Measurements from ENCODE around the gene DCN. TPM values are rescaled to one million over a fixed set of nuclear protein-coding genes. Genes with fewer than 3 reads are reported as not detected.

Gene DCN
- total RNA-seq, 1 experiment from 2014 or later = 0.95 TPM

DNA sequence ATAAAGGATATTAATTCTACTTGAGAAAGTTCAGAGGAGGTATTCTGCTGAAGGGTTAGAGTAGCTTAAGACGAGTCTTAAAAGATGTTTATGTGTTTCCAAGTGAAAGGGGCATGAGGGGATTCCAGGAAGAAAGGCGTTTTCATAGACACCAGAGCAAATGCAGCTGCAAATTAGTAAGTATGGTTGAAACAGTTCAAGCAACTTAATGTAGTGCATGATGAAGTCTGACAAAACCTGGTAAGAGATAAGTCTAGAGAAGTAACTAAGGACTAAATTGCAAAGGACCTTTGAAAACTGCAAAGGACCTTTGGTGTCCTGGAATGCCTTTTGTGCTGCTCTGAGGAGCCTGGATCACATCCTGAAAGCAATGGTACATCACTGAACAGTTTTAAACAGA, 82.8 kb downstream of the DCN start:
- intact Hi-C loops (cut with micrococcal nuclease; ENCODE audit: unreplicated experiment) = no loop called here
- Histone ChIP-seq H3K27me3 (replicated peaks; ENCODE audit: control insufficient read depth, insufficient read depth, low read length) (no peaks in the 10 kb centered on the region), H3K9me3 (peaks cover 10% of the 10 kb centered on the region; the same call in 1 of the 2 replicates), H3K4me1 (peaks cover 16% of the 10 kb centered on the region), H3K36me3 (ENCODE audit: control insufficient read depth, insufficient read depth, low read length) (no peaks in the 10 kb centered on the region), H3K4me3 (ENCODE audit: low read depth, low read length) (no peak overlapping the region)
- H3K4me3 Mint-ChIP-seq (ENCODE audit: unreplicated experiment) = no peak overlapping the region
- ChIA-PET POLR2A (no interaction called here), CTCF (no interaction called here)
- H3K4me1 Mint-ChIP-seq (ENCODE audit: low read depth, unreplicated experiment) = peaks cover 11% of the 10 kb centered on the region
- TF ChIP-seq, protein P1, sequence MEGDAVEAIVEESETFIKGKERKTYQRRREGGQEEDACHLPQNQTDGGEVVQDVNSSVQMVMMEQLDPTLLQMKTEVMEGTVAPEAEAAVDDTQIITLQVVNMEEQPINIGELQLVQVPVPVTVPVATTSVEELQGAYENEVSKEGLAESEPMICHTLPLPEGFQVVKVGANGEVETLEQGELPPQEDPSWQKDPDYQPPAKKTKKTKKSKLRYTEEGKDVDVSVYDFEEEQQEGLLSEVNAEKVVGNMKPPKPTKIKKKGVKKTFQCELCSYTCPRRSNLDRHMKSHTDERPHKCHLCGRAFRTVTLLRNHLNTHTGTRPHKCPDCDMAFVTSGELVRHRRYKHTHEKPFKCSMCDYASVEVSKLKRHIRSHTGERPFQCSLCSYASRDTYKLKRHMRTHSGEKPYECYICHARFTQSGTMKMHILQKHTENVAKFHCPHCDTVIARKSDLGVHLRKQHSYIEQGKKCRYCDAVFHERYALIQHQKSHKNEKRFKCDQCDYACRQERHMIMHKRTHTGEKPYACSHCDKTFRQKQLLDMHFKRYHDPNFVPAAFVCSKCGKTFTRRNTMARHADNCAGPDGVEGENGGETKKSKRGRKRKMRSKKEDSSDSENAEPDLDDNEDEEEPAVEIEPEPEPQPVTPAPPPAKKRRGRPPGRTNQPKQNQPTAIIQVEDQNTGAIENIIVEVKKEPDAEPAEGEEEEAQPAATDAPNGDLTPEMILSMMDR (IDR thresholded peaks at IDR 0.05; ENCODE audit: insufficient read depth in 1 of 2, low read depth in 1 of 2, low read length in 1 of 2, severe bottlenecking in 1 of 2, unreplicated experiment in 1 of 2) = no peak
- DNase-seq = no peak
- H3K9me3 Mint-ChIP-seq (ENCODE audit: unreplicated experiment) = peaks cover 10% of the 10 kb centered on the region
- no peaks in the 10 kb centered on the region for H3K27me3 Mint-ChIP-seq (ENCODE audit: insufficient read depth, unreplicated experiment)
- BruUV-seq (replicated peaks) = no TSS peak
- peak overlapping the region; percentile 54 for H3K27ac Mint-ChIP-seq (ENCODE audit: unreplicated experiment)
- no peaks in the 10 kb centered on the region for H3K36me3 Mint-ChIP-seq (ENCODE audit: insufficient read depth, unreplicated experiment)

DNA sequence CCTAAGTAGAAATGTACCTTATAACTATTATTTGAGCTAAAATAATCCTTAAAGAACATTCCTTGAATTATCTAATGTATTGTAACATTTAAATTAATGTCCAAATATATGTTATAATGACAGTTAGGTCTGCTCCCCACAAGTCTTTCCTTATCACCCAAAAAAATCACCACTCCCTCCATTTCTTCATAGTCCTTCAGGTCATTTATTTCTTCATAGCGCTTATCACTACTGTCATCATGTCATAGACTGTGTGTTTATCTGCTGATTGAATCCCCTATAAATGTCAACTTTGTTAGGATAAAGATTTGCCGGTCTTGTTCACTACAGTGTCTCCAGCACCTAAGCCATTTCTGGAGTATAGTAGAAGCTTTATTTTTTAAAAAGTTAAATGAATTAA, 83.3 kb downstream of the DCN start:
- Histone ChIP-seq H3K27me3 (replicated peaks; ENCODE audit: control insufficient read depth, insufficient read depth, low read length) (no peaks in the 10 kb centered on the region), H3K36me3 (ENCODE audit: control insufficient read depth, insufficient read depth, low read length) (no peaks in the 10 kb centered on the region), H3K4me1 (peaks cover 16% of the 10 kb centered on the region), H3K4me3 (ENCODE audit: low read depth, low read length) (no peak overlapping the region), H3K9me3 (peaks cover 10% of the 10 kb centered on the region; the same call in 1 of the 2 replicates)
- Mint-ChIP-seq H3K4me1 (ENCODE audit: low read depth, unreplicated experiment) (peaks cover 11% of the 10 kb centered on the region), H3K27ac (ENCODE audit: unreplicated experiment) (peak overlapping the region; percentile 54), H3K9me3 (ENCODE audit: unreplicated experiment) (peaks cover 15% of the 10 kb centered on the region), H3K36me3 (ENCODE audit: insufficient read depth, unreplicated experiment) (no peaks in the 10 kb centered on the region), H3K27me3 (ENCODE audit: insufficient read depth, unreplicated experiment) (no peaks in the 10 kb centered on the region), H3K4me3 (ENCODE audit: unreplicated experiment) (no peak overlapping the region)
- ChIA-PET POLR2A (no interaction called here), CTCF (interaction anchor here (0.7 kb wide), 1 partner anchor 8 kb away, joined by 3 read pairs; no protein-coding TSS in a partner anchor)
- no peak for DNase-seq
- BruUV-seq (replicated peaks) = no TSS peak
- TF ChIP-seq, protein P1 (IDR thresholded peaks at IDR 0.05; ENCODE audit: insufficient read depth in 1 of 2, low read depth in 1 of 2, low read length in 1 of 2, severe bottlenecking in 1 of 2, unreplicated experiment in 1 of 2) = no peak
- intact Hi-C loops (cut with micrococcal nuclease; ENCODE audit: unreplicated experiment) = no loop called here

DNA sequence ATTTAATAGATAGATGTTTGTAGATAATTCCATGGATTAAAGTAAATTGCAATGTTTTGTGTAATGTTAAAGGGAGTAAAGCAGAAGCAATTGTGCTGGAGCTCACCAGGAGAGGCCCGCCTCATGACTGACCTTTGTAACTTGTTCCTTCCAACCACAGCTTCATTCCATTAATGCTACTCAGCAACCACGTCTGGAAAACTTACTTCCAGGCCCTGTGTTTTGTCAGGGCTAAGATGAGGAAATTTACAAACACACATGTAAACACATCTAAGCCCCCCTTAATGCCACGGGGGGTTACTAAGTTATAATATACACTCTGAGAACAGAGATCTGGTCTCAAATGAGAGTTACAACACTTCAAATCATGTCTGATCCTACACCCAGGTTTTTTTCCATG, 83.7 kb downstream of the DCN start:
- TF ChIP-seq, protein P1 (IDR thresholded peaks at IDR 0.05; ENCODE audit: insufficient read depth in 1 of 2, low read depth in 1 of 2, low read length in 1 of 2, severe bottlenecking in 1 of 2, unreplicated experiment in 1 of 2) = no peak
- intact Hi-C loops (cut with micrococcal nuclease; ENCODE audit: unreplicated experiment) = no loop called here
- H3K4me1 ChIP-seq = peaks cover 16% of the 10 kb centered on the region
- ChIA-PET CTCF (interaction anchor here (0.7 kb wide), 1 partner anchor 9 kb away, joined by 3 read pairs; no protein-coding TSS in a partner anchor), POLR2A (no interaction called here)
- Mint-ChIP-seq H3K36me3 (ENCODE audit: insufficient read depth, unreplicated experiment) (no peaks in the 10 kb centered on the region), H3K27me3 (ENCODE audit: insufficient read depth, unreplicated experiment) (no peaks in the 10 kb centered on the region), H3K4me1 (ENCODE audit: low read depth, unreplicated experiment) (peaks cover 11% of the 10 kb centered on the region), H3K4me3 (ENCODE audit: unreplicated experiment) (no peak overlapping the region), H3K9me3 (ENCODE audit: unreplicated experiment) (peaks cover 19% of the 10 kb centered on the region), H3K27ac (ENCODE audit: unreplicated experiment) (peak overlapping the region; percentile 54)
- no peak overlapping the region for H3K4me3 ChIP-seq (ENCODE audit: low read depth, low read length)
- H3K27me3 ChIP-seq (replicated peaks; ENCODE audit: control insufficient read depth, insufficient read depth, low read length) = no peaks in the 10 kb centered on the region
- DNase-seq = no peak
- no peaks in the 10 kb centered on the region for H3K36me3 ChIP-seq (ENCODE audit: control insufficient read depth, insufficient read depth, low read length)
- peaks cover 10% of the 10 kb centered on the region; the same call in 1 of the 2 replicates for H3K9me3 ChIP-seq
- BruUV-seq (replicated peaks) = no TSS peak

Data from Caco-2 (cell line).